ENCODE measurements around the gene HECTD1.

The HECTD1 gene

DNA sequence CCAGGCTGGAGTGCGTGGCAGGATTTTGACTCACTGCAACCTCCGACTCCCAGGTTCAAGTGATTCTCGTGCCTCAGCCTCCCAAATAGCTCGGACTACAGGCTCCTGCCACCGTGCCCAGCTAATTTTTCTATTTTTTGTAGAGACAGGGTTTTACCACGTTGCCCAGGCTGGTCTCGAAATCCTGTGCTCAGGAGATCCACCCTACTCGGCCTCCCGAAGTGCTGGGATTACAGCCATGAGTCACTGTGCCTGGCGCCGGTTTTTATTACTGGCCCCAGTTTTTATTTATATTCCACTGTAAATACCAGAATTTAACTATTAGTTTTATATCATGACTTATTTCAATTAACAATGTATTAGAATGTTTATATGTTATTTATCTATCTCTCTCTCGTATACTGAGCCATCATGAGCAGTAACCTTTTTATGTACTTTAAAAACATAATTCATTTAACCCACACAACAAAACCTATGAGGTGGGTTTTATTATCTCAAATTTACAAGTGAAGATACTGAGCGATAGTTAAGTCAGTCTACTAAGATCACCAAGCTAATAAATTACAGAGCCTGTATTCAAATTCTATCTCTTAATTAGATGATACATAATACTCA, 47.8 kb downstream of the HECTD1 start:
- TF ChIP-seq EGR1 (IDR thresholded peaks at IDR 0.05) (no peak), TCF12 (IDR thresholded peaks at IDR 0.05; ENCODE audit: low read depth) (no peak), EP300 (IDR thresholded peaks at IDR 0.05; ENCODE audit: borderline replicate concordance) (no peak), CEBPB (IDR thresholded peaks at IDR 0.05) (no peak), NFIC (IDR thresholded peaks at IDR 0.05) (no peak), RAD21 (IDR thresholded peaks at IDR 0.05; ENCODE audit: low read depth) (no peak), CREB1 (IDR thresholded peaks at IDR 0.05; ENCODE audit: low read depth) (no peak), TEAD4 (IDR thresholded peaks at IDR 0.05) (no peak), FOXM1 (IDR thresholded peaks at IDR 0.05; ENCODE audit: borderline replicate concordance, low read depth) (no peak), ZBTB7A (IDR thresholded peaks at IDR 0.05; ENCODE audit: low read depth) (no peak)
- TF ChIP-seq, protein P1, sequence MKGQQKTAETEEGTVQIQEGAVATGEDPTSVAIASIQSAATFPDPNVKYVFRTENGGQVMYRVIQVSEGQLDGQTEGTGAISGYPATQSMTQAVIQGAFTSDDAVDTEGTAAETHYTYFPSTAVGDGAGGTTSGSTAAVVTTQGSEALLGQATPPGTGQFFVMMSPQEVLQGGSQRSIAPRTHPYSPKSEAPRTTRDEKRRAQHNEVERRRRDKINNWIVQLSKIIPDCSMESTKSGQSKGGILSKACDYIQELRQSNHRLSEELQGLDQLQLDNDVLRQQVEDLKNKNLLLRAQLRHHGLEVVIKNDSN (IDR thresholded peaks at IDR 0.05): no peak
- TF ChIP-seq, protein P2, sequence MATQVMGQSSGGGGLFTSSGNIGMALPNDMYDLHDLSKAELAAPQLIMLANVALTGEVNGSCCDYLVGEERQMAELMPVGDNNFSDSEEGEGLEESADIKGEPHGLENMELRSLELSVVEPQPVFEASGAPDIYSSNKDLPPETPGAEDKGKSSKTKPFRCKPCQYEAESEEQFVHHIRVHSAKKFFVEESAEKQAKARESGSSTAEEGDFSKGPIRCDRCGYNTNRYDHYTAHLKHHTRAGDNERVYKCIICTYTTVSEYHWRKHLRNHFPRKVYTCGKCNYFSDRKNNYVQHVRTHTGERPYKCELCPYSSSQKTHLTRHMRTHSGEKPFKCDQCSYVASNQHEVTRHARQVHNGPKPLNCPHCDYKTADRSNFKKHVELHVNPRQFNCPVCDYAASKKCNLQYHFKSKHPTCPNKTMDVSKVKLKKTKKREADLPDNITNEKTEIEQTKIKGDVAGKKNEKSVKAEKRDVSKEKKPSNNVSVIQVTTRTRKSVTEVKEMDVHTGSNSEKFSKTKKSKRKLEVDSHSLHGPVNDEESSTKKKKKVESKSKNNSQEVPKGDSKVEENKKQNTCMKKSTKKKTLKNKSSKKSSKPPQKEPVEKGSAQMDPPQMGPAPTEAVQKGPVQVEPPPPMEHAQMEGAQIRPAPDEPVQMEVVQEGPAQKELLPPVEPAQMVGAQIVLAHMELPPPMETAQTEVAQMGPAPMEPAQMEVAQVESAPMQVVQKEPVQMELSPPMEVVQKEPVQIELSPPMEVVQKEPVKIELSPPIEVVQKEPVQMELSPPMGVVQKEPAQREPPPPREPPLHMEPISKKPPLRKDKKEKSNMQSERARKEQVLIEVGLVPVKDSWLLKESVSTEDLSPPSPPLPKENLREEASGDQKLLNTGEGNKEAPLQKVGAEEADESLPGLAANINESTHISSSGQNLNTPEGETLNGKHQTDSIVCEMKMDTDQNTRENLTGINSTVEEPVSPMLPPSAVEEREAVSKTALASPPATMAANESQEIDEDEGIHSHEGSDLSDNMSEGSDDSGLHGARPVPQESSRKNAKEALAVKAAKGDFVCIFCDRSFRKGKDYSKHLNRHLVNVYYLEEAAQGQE (IDR thresholded peaks at IDR 0.05; ENCODE audit: low read depth): no peak
- TF ChIP-seq, protein P3, sequence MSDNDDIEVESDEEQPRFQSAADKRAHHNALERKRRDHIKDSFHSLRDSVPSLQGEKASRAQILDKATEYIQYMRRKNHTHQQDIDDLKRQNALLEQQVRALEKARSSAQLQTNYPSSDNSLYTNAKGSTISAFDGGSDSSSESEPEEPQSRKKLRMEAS (IDR thresholded peaks at IDR 0.05): no peak

DNA sequence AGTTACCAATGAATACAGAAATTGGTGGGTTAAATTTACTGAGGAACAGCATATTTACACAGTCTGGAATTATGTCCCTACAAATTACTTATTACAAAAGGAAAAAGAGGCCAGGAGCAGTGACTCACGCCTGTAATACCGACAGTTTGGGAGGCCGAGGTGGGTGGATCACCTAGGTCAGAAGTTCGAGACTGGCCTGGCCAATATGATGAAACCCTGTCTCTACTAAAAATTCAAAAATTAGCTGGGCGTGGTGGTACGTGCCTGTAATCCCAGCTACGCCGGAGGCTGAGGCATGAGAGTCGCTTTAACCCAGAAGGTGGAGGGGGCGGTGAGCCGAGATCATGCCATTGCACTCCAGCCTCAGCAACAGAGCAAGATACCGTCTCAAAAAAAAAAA, 52.6 kb downstream of the HECTD1 start:
- TF ChIP-seq FOXM1 (IDR thresholded peaks at IDR 0.05; ENCODE audit: borderline replicate concordance, low read depth) (no peak), TEAD4 (IDR thresholded peaks at IDR 0.05) (no peak), TAF1 (IDR thresholded peaks at IDR 0.05; ENCODE audit: low read depth) (no peak), CEBPB (IDR thresholded peaks at IDR 0.05) (no peak)

DNA sequence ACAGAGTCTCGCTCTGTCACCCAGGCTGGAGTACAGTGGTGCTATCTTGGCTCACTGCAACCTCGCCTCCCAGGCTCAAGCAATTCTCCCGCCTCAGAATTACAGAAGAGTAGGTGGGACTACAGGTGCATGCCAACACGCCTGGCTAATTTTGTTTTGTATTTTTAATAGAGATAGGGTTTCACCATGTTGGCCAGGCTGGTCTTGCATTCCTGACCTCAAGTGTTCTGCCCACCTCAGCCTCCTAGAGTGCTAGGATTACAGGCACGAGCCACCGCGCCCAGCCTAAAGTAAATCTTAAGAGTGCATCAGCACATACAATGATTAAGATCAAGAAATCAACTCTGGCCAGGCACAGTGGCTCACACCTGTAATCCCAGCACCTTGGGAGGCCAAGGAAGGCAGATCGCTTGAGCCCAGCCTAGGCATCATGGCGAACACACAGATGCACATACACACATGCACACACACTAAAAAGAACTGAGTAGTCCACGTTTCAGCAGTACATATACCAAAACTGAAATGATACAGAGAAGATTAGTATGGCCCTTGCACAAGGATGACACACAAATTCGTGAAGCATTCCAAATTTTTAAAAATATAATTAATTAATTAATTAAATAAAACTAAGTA, 65.0 kb downstream of the HECTD1 start:
- TF ChIP-seq NFIC (IDR thresholded peaks at IDR 0.05): peak; percentile 78
- no peak for TF ChIP-seq YY1 (IDR thresholded peaks at IDR 0.05; ENCODE audit: low read depth)
- TF ChIP-seq, protein P1 (IDR thresholded peaks at IDR 0.05): peak; percentile 16; the same call in 1 of the 2 replicates
- TF ChIP-seq RAD21 (IDR thresholded peaks at IDR 0.05; ENCODE audit: low read depth): no peak
- peak; percentile 81 for TF ChIP-seq TCF12 (IDR thresholded peaks at IDR 0.05; ENCODE audit: low read depth)
- peak; percentile 65; the same call in 1 of the 2 replicates for TF ChIP-seq EP300 (IDR thresholded peaks at IDR 0.05; ENCODE audit: borderline replicate concordance)
- peak; percentile 92 for TF ChIP-seq TEAD4 (IDR thresholded peaks at IDR 0.05)
- TF ChIP-seq, protein P3 (IDR thresholded peaks at IDR 0.05): peak; percentile 60; the same call in 1 of the 2 replicates
- no peak for TF ChIP-seq CREB1 (IDR thresholded peaks at IDR 0.05; ENCODE audit: low read depth)
- no peak; the same call in 1 of the 2 replicates for TF ChIP-seq CEBPB (IDR thresholded peaks at IDR 0.05)

DNA sequence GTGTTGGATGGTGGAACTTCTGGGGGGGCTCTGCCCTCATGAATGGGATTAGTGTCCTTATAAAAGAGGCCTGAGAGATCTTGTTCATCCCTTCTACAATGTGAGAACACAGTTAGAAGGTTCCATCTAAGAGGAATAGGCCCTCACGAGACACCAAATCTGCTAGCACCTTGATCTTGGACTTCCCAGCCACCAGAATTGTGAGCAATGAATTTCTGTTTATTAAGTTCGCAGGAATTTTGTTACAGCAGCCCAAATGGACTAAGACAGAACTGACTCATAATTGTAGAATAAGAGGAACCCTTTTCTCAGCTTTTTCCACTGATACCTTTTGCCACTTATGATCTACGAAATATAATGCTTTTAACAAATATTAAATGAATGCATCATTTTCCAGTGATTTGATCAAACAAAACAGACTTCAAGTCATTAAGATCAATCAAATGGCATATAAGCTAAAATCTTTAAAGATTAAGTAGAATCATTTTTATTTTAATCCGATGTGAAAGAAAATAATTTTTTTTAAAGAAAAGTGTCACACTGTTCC, 68.2 kb downstream of the HECTD1 start:
- TF ChIP-seq RAD21 (IDR thresholded peaks at IDR 0.05; ENCODE audit: low read depth): no peak
- no peak for TF ChIP-seq EP300 (IDR thresholded peaks at IDR 0.05; ENCODE audit: borderline replicate concordance)
- TF ChIP-seq YY1 (IDR thresholded peaks at IDR 0.05; ENCODE audit: low read depth): no peak

DNA sequence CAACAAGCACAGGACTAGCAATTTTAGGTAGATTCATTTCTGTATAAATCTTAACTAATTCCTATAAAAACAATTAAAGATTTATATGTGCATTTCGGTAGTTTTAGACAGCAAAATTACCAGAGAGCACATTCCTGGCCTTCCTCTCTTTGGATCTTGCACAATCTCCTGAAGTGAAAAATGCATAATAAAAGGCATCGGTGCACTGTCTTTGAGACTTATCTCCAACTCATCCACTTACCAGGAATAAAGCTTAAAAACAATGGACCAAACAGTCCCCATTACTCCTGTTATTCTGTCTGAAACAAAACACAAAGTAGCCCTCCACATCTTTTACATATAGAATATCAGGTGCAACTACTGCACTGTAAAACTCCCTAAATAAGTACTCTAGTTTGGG, 69.3 kb downstream of the HECTD1 start:
- TF ChIP-seq TCF12 (IDR thresholded peaks at IDR 0.05; ENCODE audit: low read depth) (no peak), CEBPB (IDR thresholded peaks at IDR 0.05) (no peak), CREB1 (IDR thresholded peaks at IDR 0.05; ENCODE audit: low read depth) (no peak)
- TF ChIP-seq, protein P2 (IDR thresholded peaks at IDR 0.05; ENCODE audit: low read depth): no peak

DNA sequence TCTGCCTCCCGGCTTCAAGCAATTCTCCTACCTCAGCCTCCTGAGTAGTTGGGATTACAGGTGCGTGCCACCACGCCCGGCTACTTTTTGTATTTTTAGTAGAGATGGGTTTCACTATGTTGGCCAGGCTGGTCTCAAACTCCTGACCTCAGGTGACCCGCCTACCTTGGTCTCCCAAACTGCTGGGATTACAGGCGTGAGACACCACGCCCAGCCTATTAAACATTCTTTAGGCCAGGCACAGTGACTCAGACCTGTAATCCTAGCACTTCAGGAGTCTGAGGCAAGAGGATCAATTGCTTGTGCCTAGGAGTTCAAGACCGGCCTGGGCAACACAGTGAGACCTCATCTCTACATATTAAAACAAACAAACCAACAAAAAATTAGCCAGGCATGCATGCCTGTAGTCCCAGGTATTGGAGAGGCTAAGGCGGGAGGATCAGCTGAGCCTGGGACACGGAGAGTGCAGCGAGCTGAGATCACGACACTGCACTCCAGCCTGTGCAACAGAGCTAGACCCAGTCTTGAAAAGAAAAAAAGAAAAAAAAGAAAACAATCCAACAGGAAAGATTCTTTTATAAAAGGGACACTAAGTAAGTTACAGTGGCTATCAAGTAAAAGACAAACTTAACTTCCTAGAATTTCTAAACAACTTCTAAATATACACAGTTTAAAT, 70.2 kb downstream of the HECTD1 start:
- TF ChIP-seq, protein P2 (IDR thresholded peaks at IDR 0.05; ENCODE audit: low read depth): no peak
- no peak for TF ChIP-seq TAF1 (IDR thresholded peaks at IDR 0.05; ENCODE audit: low read depth)
- TF ChIP-seq EP300 (IDR thresholded peaks at IDR 0.05; ENCODE audit: borderline replicate concordance): no peak
- no peak for TF ChIP-seq ZBTB7A (IDR thresholded peaks at IDR 0.05; ENCODE audit: low read depth)
- TF ChIP-seq YY1 (IDR thresholded peaks at IDR 0.05; ENCODE audit: low read depth): no peak
- TF ChIP-seq, protein P1 (IDR thresholded peaks at IDR 0.05): no peak
- TF ChIP-seq NFIC (IDR thresholded peaks at IDR 0.05): no peak
- no peak for TF ChIP-seq CEBPB (IDR thresholded peaks at IDR 0.05)
- no peak for TF ChIP-seq TEAD4 (IDR thresholded peaks at IDR 0.05)
- TF ChIP-seq FOXM1 (IDR thresholded peaks at IDR 0.05; ENCODE audit: borderline replicate concordance, low read depth): no peak
- no peak for TF ChIP-seq EGR1 (IDR thresholded peaks at IDR 0.05)
